ACC112 (cell line): ENCODE measurements around the gene CRYBA1.

Experiments used
- H2AFZ ChIP-seq: fragments of 200-600 bp; sonication (generic); one replicate; pipeline ENCODE4 v1.6.0; 2017; ENCODE audit warnings: antibody characterized with exemption, low read length; ENCODE audit not compliant: unreplicated experiment
- H3K27ac ChIP-seq: fragments of 200-600 bp; sonication (generic); 2 replicates; pipeline ENCODE4 v1.5.1; 2014; ENCODE audit warnings: low read depth, mild to moderate bottlenecking, antibody characterized with exemption, low read length, moderate library complexity
- H3K27me3 ChIP-seq: fragments of 200-600 bp; sonication (generic); 2 replicates; pipeline ENCODE4 v1.6.1; 2014; ENCODE audit warnings: mild to moderate bottlenecking, antibody characterized with exemption, low read length, moderate library complexity, mixed read lengths; ENCODE audit not compliant: insufficient read depth
- H3K36me3 ChIP-seq: fragments of 200-600 bp; sonication (generic); 2 replicates; pipeline ENCODE4 v1.6.1; 2016; ENCODE audit warnings: mild to moderate bottlenecking, antibody characterized with exemption, low read length, moderate library complexity, mixed read lengths; ENCODE audit not compliant: insufficient read depth
- H3K4me1 ChIP-seq: fragments of 200-600 bp; sonication (generic); one replicate; pipeline ENCODE4 v1.6.1; 2016; ENCODE audit warnings: low read length, mixed read lengths; ENCODE audit not compliant: insufficient read depth, unreplicated experiment, control insufficient read depth
- H3K4me3 ChIP-seq: fragments of 200-600 bp; sonication (generic); 2 replicates; pipeline ENCODE4 v1.5.1; 2014; ENCODE audit warnings: mild to moderate bottlenecking, low read depth, low read length
- H3K79me2 ChIP-seq: fragments of 200-600 bp; sonication (generic); one replicate; pipeline ENCODE4 v1.6.0; 2016; ENCODE audit warnings: low read length; ENCODE audit not compliant: control insufficient read depth, unreplicated experiment, insufficient read depth

The CRYBA1 gene

GRCh38 chr17:29238133-29238850, 8.4 kb upstream of the CRYBA1 start:
- Histone ChIP-seq H3K36me3 (no peaks in the 10 kb centered on the region), H3K27ac (peak overlapping the region; percentile 81), H3K27me3 (no peaks in the 10 kb centered on the region), H3K4me1 (peaks cover 33% of the 10 kb centered on the region), H2AFZ (peak overlapping the region; percentile 4), H3K4me3 (no peak overlapping the region), H3K79me2 (no peaks in the 10 kb centered on the region)

DNA sequence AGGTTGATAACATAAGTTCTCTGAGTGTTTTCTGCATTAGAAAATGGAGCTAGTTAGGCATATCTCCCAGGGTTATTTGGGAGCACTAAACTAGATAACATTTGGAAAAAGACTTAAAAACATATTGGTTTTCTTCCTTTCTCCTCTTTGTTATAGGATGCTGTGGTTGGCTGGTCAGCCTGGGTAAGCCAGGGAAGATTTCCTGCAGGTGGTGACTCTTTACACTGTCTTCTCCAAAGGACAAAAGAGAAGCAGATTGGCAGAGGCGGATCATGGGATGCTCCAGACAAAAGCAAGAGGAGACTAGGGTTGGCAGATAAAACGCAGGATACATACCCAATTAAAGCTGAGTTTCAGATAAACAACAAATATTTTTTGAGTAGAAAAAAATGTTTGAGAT, 6.2 kb upstream of the CRYBA1 start:
- Histone ChIP-seq H3K4me1 (peaks cover 33% of the 10 kb centered on the region), H3K36me3 (no peaks in the 10 kb centered on the region), H3K27ac (peak overlapping the region; percentile 78), H3K27me3 (no peaks in the 10 kb centered on the region), H2AFZ (peak overlapping the region; percentile 53), H3K79me2 (no peaks in the 10 kb centered on the region), H3K4me3 (no peak overlapping the region)

- H3K36me3 ChIP-seq: no peaks in the 10 kb centered on the region
- peak overlapping the region; percentile 78 for H3K27ac ChIP-seq
- peaks cover 33% of the 10 kb centered on the region for H3K4me1 ChIP-seq
- H3K27me3 ChIP-seq: no peaks in the 10 kb centered on the region
- peak overlapping the region; percentile 8 for H2AFZ ChIP-seq
- no peak overlapping the region for H3K4me3 ChIP-seq
- H3K79me2 ChIP-seq: no peaks in the 10 kb centered on the region
Measured at GRCh38 chr17:29240968-29241963, 5.4 kb upstream of the CRYBA1 start.

DNA sequence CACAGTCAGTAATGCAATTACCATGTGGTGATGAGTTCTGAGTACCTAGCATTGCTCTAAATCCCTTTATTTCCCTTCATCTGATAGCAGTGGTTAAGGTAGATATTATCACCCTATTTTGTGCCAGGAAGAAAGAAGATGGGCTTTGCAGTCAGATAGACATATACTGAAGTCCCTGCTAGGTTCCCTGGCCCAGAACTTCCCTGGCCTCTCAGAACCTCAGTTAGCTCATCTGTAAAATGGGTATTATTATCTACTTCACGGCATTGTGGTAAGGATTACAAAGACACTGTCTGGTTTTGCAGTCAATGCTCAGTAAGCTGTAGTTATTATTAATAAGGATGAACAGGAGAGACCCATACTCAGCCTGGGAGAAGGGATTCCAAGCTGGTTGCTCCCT, 4.6 kb upstream of the CRYBA1 start:
- H3K79me2 ChIP-seq: no peaks in the 10 kb centered on the region
- peak overlapping the region; percentile 63; the same call in 1 of the 2 replicates for H3K27ac ChIP-seq
- H3K27me3 ChIP-seq: no peaks in the 10 kb centered on the region

DNA sequence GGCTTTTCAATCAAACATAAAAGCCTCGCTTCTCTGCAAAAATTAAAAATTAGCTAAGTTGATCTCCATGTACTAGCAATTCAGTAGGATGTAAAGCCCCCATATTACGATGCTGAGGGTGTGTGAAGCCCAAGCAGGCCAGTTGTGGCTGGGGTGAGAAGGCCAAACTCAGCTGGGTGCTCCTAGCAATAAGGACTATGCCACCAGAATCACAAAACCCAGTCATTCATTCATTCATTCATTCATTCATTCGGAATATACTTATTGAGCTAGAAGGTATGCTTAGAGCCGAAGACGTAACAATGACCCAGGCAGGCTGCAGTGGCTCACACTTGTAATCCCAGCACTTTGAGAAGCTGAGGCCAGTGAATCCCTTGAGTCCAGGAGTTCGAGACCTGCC, 3.9 kb upstream of the CRYBA1 start:
- H3K36me3 ChIP-seq: no peaks in the 10 kb centered on the region
- H3K79me2 ChIP-seq: no peaks in the 10 kb centered on the region
- H3K4me3 ChIP-seq: no peak overlapping the region
- no peaks in the 10 kb centered on the region for H3K27me3 ChIP-seq
- no peak overlapping the region for H2AFZ ChIP-seq
- peaks cover 35% of the 10 kb centered on the region for H3K4me1 ChIP-seq
- no peak overlapping the region for H3K27ac ChIP-seq

More for the DNA sequence above, 4.6 kb upstream of the CRYBA1 start:
- no peak overlapping the region for H3K4me3 ChIP-seq
- H3K36me3 ChIP-seq: no peaks in the 10 kb centered on the region
- H2AFZ ChIP-seq: no peak overlapping the region
- peaks cover 40% of the 10 kb centered on the region for H3K4me1 ChIP-seq

- H3K79me2 ChIP-seq: no peaks in the 10 kb centered on the region
- H3K27ac ChIP-seq: no peak overlapping the region
- H2AFZ ChIP-seq: no peak overlapping the region
- H3K4me3 ChIP-seq: no peak overlapping the region
- no peaks in the 10 kb centered on the region for H3K27me3 ChIP-seq
- peaks cover 29% of the 10 kb centered on the region for H3K4me1 ChIP-seq
- no peaks in the 10 kb centered on the region for H3K36me3 ChIP-seq
Measured at GRCh38 chr17:29243792-29244191, 2.9 kb upstream of the CRYBA1 start.

DNA sequence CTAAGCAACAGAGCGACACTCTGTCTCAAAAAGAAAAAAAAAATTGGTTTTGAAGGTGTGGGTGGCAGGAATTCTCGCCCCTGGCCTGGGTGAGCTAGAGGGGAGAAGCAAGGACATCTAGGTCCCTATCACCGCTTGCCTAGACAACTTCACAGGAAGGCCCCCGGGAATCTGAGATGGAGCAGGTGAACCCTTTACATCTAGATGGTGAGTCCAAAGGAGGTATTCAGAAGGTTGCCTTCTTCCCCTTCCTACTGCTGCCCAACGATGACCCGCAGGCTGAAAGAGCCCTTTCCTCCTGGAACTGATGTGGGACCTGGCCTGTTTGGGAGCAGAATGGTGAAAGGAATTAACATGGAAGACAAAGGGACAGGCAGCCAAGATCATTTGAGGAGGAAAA, 1.3 kb upstream of the CRYBA1 start:
- Histone ChIP-seq H3K4me1 (peaks cover 29% of the 10 kb centered on the region), H3K36me3 (no peaks in the 10 kb centered on the region), H3K4me3 (no peak overlapping the region), H3K27me3 (no peaks in the 10 kb centered on the region), H2AFZ (no peak overlapping the region), H3K79me2 (no peaks in the 10 kb centered on the region), H3K27ac (no peak overlapping the region)

DNA sequence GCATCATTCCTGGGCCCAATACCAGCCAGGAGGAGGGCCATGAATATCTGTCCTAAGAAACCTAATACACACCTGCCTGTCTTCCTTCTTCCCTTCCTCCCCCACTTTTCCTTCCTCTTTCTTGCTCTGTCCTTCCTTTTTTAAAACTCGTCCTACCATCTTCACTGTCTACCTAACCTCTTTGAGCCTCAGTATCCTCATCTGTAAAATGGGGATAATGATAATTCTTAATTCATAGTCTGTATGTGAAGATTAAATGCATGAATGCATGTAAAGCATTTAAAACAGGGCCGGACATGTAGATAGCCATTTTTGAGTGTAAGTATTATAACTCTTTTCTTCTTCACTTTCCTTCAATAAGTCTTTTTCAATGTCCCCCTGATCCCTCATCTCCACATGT, 560 bp downstream of the CRYBA1 start:
- no peaks in the 10 kb centered on the region for H3K27me3 ChIP-seq
- H3K27ac ChIP-seq: no peak overlapping the region
- no peak overlapping the region for H2AFZ ChIP-seq
- H3K4me1 ChIP-seq: peaks cover 32% of the 10 kb centered on the region
- H3K79me2 ChIP-seq: no peaks in the 10 kb centered on the region
- no peak overlapping the region for H3K4me3 ChIP-seq
- H3K36me3 ChIP-seq: no peaks in the 10 kb centered on the region

DNA sequence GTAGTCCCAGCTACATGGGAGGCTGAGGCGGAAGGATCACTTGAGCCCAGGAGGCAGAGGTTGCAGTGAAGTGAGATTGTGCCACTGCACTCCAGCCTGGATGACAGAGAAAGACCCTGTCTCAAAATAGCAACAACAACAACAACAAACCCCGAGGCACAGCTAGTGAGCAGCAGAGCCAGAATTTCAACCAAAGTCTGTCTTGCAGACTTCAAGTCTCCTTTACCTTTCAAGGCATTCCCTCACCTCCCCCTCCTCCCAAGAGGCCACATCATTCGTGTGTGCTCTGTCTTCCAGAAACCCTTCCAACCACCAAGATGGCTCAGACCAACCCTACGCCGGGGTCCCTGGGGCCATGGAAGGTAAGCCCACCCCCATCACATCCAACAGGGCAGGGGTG, 2.2 kb downstream of the CRYBA1 start:
- Histone ChIP-seq H3K4me1 (peaks cover 48% of the 10 kb centered on the region), H3K27me3 (no peaks in the 10 kb centered on the region), H3K79me2 (no peaks in the 10 kb centered on the region), H3K4me3 (no peak overlapping the region), H2AFZ (no peak overlapping the region), H3K36me3 (no peaks in the 10 kb centered on the region), H3K27ac (no peak overlapping the region)

- Histone ChIP-seq H3K27me3 (no peaks in the 10 kb centered on the region), H3K36me3 (no peaks in the 10 kb centered on the region), H3K79me2 (no peaks in the 10 kb centered on the region), H3K4me1 (peaks cover 61% of the 10 kb centered on the region), H2AFZ (no peak overlapping the region), H3K4me3 (no peak overlapping the region), H3K27ac (peak overlapping the region; percentile 75)
Measured at GRCh38 chr17:29250666-29251065, 4.0 kb downstream of the CRYBA1 start.
